ENCODE results near the gene TOX3. TPM values are rescaled to one million over a fixed set of nuclear protein-coding genes. Genes with fewer than 3 reads are reported as not detected.

Gene TOX3
- total and polyA plus RNA-seq, 2 of the 13 experiments (the other 11 are each of a cell fraction or from before 2014, with no cell fraction given): 14.5 to 98.6 TPM

GRCh38 chr16:52544703-52545102 lies 2.2 kb downstream of the TOX3 start:
- Histone ChIP-seq H3K4me2 (ENCODE audit: low read depth, low read length) (peak overlapping the region; percentile 74), H3K9ac (ENCODE audit: insufficient read depth, low read depth, low read length) (peak overlapping the region; percentile 82), H3K79me2 (ENCODE audit: insufficient read depth, low read length) (peaks cover 68% of the 10 kb centered on the region), H3K4me3 (replicated peaks in 1 of 3; ENCODE audit: insufficient read depth in 1 of 3, low read depth in 2 of 3, low read length in 3 of 3) (peak overlapping the region; percentile 91 to 96 (median 92)), H3K27ac (ENCODE audit: extremely low read length, insufficient read depth, low read length) (peak overlapping the region; percentile 67), H2AFZ (ENCODE audit: low read length) (no peak overlapping the region), H3K9me3 (ENCODE audit: low read length) (no peaks in the 10 kb centered on the region), H3K4me1 (ENCODE audit: insufficient read depth, low read length) (peaks cover 55% of the 10 kb centered on the region), H4K20me1 (ENCODE audit: insufficient read depth, low read length) (peaks cover 50% of the 10 kb centered on the region), H3K27me3 (ENCODE audit: control insufficient read depth in 1 of 2, insufficient read depth in 2 of 2, low read length in 2 of 2) (no peaks in the 10 kb centered on the region; a peak in 1 of 5 replicates), H3K36me3 (replicated peaks in 1 of 2; ENCODE audit: control insufficient read depth in 1 of 2, insufficient read depth in 2 of 2, low read length in 2 of 2) (peaks cover 6 to 26% of the 10 kb centered on the region in 2 experiments; a peak in 4 of 5 replicates)
- DNase-seq (ENCODE audit: low spot score) (no peak), FAIRE-seq (no peak), ATAC-seq (no peak)
- POLR2A ChIA-PET: interaction anchor here (0.8 to 1.6 kb wide), 4 partner anchors 20 to 34 kb away, joined by 3 read pairs; no protein-coding TSS in a partner anchor
- in situ Hi-C loops (cut with HindIII; ENCODE audit: extremely low pct_ligation_motif_present, low pct_unique_long_range_greater_than_20kb) (loop anchor here (5.0 to 10.0 kb wide), 3 partner anchors 52 to 350 kb away; no protein-coding TSS in a partner anchor), intact Hi-C loops (cut with micrococcal nuclease; ENCODE audit: unreplicated experiment) (loop anchor here (5.0 kb wide), 4 partner anchors 68 to 147 kb away; no protein-coding TSS in a partner anchor)
- TF ChIP-seq RBFOX2 (IDR thresholded peaks at IDR 0.05; ENCODE audit: low read depth, low read length): 0 out of 2 replicates have a peak, but pooled peaks have one; percentile 42
- TF ChIP-seq ELF4 (CRISPR knock-in tag; IDR thresholded peaks at IDR 0.05; ENCODE audit: borderline replicate concordance): 0 out of 2 replicates have a peak, but pooled peaks have one; percentile 40
- TF ChIP-seq KMT2A (CRISPR knock-in tag; IDR thresholded peaks at IDR 0.05): peak; percentile 14; the same call in 1 of the 2 replicates
- TF ChIP-seq KAT7 (CRISPR knock-in tag; IDR thresholded peaks at IDR 0.05; ENCODE audit: borderline replicate concordance): peak; percentile 90
- 0 out of 2 replicates have a peak, but pooled peaks have one; percentile 7 for TF ChIP-seq ZNF33A (CRISPR knock-in tag; IDR thresholded peaks at IDR 0.05; ENCODE audit: borderline replicate concordance)
- TF ChIP-seq NBN (conservative IDR thresholded peaks at IDR 0.05): no peak
- TF ChIP-seq SOX13 (IDR thresholded peaks at IDR 0.05): no peak
- peak in 1 of 2 experiments; percentile 5; a peak in 1 of 4 replicates for TF ChIP-seq SOX13 (CRISPR knock-in tag; conservative IDR thresholded peaks at IDR 0.05 in 1 of 2, IDR thresholded peaks at IDR 0.05 in 1 of 2)
- 0 out of 2 replicates have a peak, but pooled peaks have one; percentile 11 for TF ChIP-seq NFIC (IDR thresholded peaks at IDR 0.05; ENCODE audit: low read length)
- no peak for TF ChIP-seq ZNF296 (CRISPR knock-in tag; conservative IDR thresholded peaks at IDR 0.05)
- TF ChIP-seq SSRP1 (CRISPR knock-in tag; IDR thresholded peaks at IDR 0.05): peak; percentile 16; the same call in 1 of the 2 replicates
- TF ChIP-seq ZNF275 (CRISPR knock-in tag; IDR thresholded peaks at IDR 0.05; ENCODE audit: borderline replicate concordance): no peak
- 0 out of 2 replicates have a peak, but pooled peaks have one; percentile 19 for TF ChIP-seq THAP7 (CRISPR knock-in tag; IDR thresholded peaks at IDR 0.05)
- CTCF ChIA-PET (ENCODE audit: low intra/inter-chr PET ratio, low total read pairs): no interaction called here
- no TSS peak for BruUV-seq (replicated peaks)
- 0% methylated on average over 2 of the region's 2 CpGs for WGBS (ENCODE audit: low lambda C conversion rate)
